B cell (primary cell): Measurements from ENCODE around the gene MMP23B. TPM values are rescaled to one million over a fixed set of nuclear protein-coding genes. Genes with fewer than 3 reads are reported as not detected.

Experiments
- ATAC-seq: fragments of 200-7000 bp; cut with Tn5 transposase; one replicate; pipeline ENCODE4 v1.10.0; 2021; ENCODE audit warnings: low read depth, mild to moderate bottlenecking, moderate number of reproducible peaks, moderate library complexity
- CTCF ChIA-PET: fragments of 350-600 bp; sonication (Branson Sonifier 250); formaldehyde crosslinking; loops from one replicate; lab custom pipeline; 2021; ENCODE audit warnings: antibody characterized with exemption, inconsistent platforms; lab: Charles Lee
- POLR2A ChIA-PET: fragments of 350-600 bp; sonication (Branson Sonifier 250); formaldehyde crosslinking; loops from one replicate; lab custom pipeline; 2021; ENCODE audit warnings: antibody characterized with exemption; lab: Charles Lee
- DNase-seq: peaks from one replicate; pipeline ENCODE4 v3.0.0; 2013
- H2AFZ ChIP-seq: 2 replicates; pipeline ENCODE4 v1.6.1; 2012; ENCODE audit warnings: mild to moderate bottlenecking, low read depth, low read length; ENCODE audit not compliant: insufficient read depth, poor library complexity, severe bottlenecking
- H3K27ac ChIP-seq, 2 donors: 1 replicate in 1 of 2; 2 replicates in 1 of 2; pipeline ENCODE4 v1.5.1; 2012 to 2013; ENCODE audit warnings: low read length in 2 of 2, mild to moderate bottlenecking in 2 of 2, moderate library complexity in 1 of 2
- H3K27me3 ChIP-seq, 4 experiments: fragments of 200-600 bp in 1 of 4; sonication (generic) in 1 of 4; replicated peaks in 1 of 4; 1 replicate in 2 of 4; 2 replicates in 2 of 4; pipeline versions ENCODE4 v1.6.1 to v1.7.0; 2013 to 2016; ENCODE audit warnings: low read length in 3 of 4, mild to moderate bottlenecking in 2 of 4, mixed read lengths in 1 of 4, moderate library complexity in 1 of 4; ENCODE audit not compliant: insufficient read depth in 4 of 4, control insufficient read depth in 3 of 4; ENCODE audit errors: control extremely low read depth in 1 of 4
- H3K36me3 ChIP-seq, 2 experiments: replicated peaks in 1 of 2; 1 replicate in 1 of 2; 2 replicates in 1 of 2; pipeline versions ENCODE4 v1.6.1 to v1.7.1; 2013; ENCODE audit warnings: low read length in 1 of 2; ENCODE audit not compliant: insufficient read depth in 2 of 2, control insufficient read depth in 1 of 2; ENCODE audit errors: control extremely low read depth in 1 of 2, extremely low read depth in 1 of 2
- H3K4me1 ChIP-seq, 2 donors: fragments of 200-600 bp in 1 of 2; sonication (generic) in 1 of 2; 1 replicate in 1 of 2; 2 replicates in 1 of 2; pipeline versions ENCODE4 v1.5.1 to v1.6.1; 2013 to 2017; ENCODE audit warnings: low read length in 2 of 2; ENCODE audit not compliant: control insufficient read depth in 2 of 2, insufficient read depth in 2 of 2
- H3K4me2 ChIP-seq: replicated peaks from 2 replicates; pipeline ENCODE3; 2012; ENCODE audit warnings: mild to moderate bottlenecking, low read depth, low read length; ENCODE audit not compliant: poor library complexity, severe bottlenecking
- H3K4me3 ChIP-seq, 5 experiments: fragments of 200-600 bp in 1 of 5; sonication (generic) in 1 of 5; 1 replicate in 3 of 5; 2 replicates in 2 of 5; pipeline versions ENCODE4 v1.5.1 to v1.7.0; 2011 to 2016; ENCODE audit warnings: low read length in 4 of 5, mild to moderate bottlenecking in 4 of 5, low read depth in 2 of 5, control low read depth in 1 of 5, moderate library complexity in 1 of 5; ENCODE audit not compliant: insufficient read depth in 1 of 5; ENCODE audit errors: control extremely low read depth in 1 of 5, extremely low read depth in 1 of 5
- H3K79me2 ChIP-seq: fragments of 200-600 bp; sonication (generic); one replicate; pipeline ENCODE4 v1.6.0; 2016; ENCODE audit warnings: low read length; ENCODE audit not compliant: control insufficient read depth, insufficient read depth
- H3K9ac ChIP-seq: fragments of 200-600 bp; sonication (generic); 2 replicates; pipeline ENCODE4 v1.6.1; 2017; ENCODE audit warnings: mild to moderate bottlenecking, low read length, moderate library complexity
- H3K9me3 ChIP-seq, 3 donors: one replicate each; pipeline versions ENCODE4 v1.6.1 to v1.7.1; 2013; ENCODE audit warnings: low read length in 2 of 3; ENCODE audit not compliant: control insufficient read depth in 2 of 3, insufficient read depth in 1 of 3; ENCODE audit errors: control extremely low read depth in 1 of 3
- H4K20me1 ChIP-seq: 2 replicates; pipeline ENCODE4 v1.6.0; 2012; ENCODE audit warnings: mild to moderate bottlenecking, low read length; ENCODE audit not compliant: insufficient read depth, control insufficient read depth, poor library complexity, severe bottlenecking
- H3K27ac Mint-ChIP-seq: one replicate; pipeline ENCODE4 v1.8.0; 2021; ENCODE audit warnings: mixed read lengths
- H3K27me3 Mint-ChIP-seq: one replicate; pipeline ENCODE4 v1.8.0; 2021; ENCODE audit warnings: mixed read lengths
- H3K4me1 Mint-ChIP-seq: one replicate; pipeline ENCODE4 v1.8.0; 2021; ENCODE audit warnings: mixed read lengths
- H3K4me3 Mint-ChIP-seq: one replicate; pipeline ENCODE4 v1.8.0; 2021; ENCODE audit warnings: mixed read lengths
- H3K9me3 Mint-ChIP-seq: one replicate; pipeline ENCODE4 v1.8.0; 2022; ENCODE audit warnings: mixed read lengths; ENCODE audit not compliant: insufficient read depth
- CTCF ChIP-seq: fragments of 200-600 bp; IDR thresholded peaks from one replicate; pipeline ENCODE4 v1.8.0; 2022; ENCODE audit warnings: antibody characterized with exemption, mild to moderate bottlenecking
- EZH2 ChIP-seq: IDR thresholded peaks from 2 replicates; pipeline ENCODE4 v1.6.1; 2012; ENCODE audit warnings: borderline replicate concordance, low read depth, mild to moderate bottlenecking, moderate library complexity, low read length; ENCODE audit not compliant: insufficient read depth, poor library complexity, severe bottlenecking
- WGBS: methylation state at CpG from one replicate; pipeline ENCODE4 v1.1.5; 2013; ENCODE audit warnings: missing lambda C conversion rate; ENCODE audit not compliant: insufficient coverage; 5-methylcytosine and 5-hydroxymethylcytosine counted together
- intact Hi-C: fragments of 100-400 bp; cut with micrococcal nuclease; formaldehyde crosslinking; loops from one replicate; pipeline ENCODE4 v1.10.0; 2022
- polyA plus RNA-seq: library from polyadenylated mRNA; depleted of rRNA; stranded (reverse); fragments of >200 nt; gene quantifications from 2 replicates; pipeline ENCODE4 v1.2.3, GENCODE V29; 2012
- total RNA-seq, 2 donors: library from RNA; stranded (reverse); fragments of 120-200 nt in 1 of 2; gene quantifications; 1 replicate in 1 of 2; 2 replicates in 1 of 2; pipeline versions ENCODE4 v1.2.3 to v1.2.4, GENCODE V29; 2013 to 2022

MMP23B gene
- total and polyA plus RNA-seq, 2 donors (not counting 1 experiment from before 2014, with no cell fraction given): 1.0 to 1.7 TPM

- POLR2A ChIA-PET: no interaction called here
- no peak overlapping the region for H3K4me2 ChIP-seq
Observed at GRCh38 chr1:1627261-1627828, 4.6 kb upstream of the MMP23B start.

GRCh38 chr1:1627829-1628753 is 3.9 kb upstream of the MMP23B start:
- H3K9me3 Mint-ChIP-seq: no peaks in the 10 kb centered on the region
- WGBS: 95% methylated on average over 53 of the region's 53 CpGs
- Histone ChIP-seq H3K4me2 (peak overlapping the region; percentile 92), H3K27me3 (peaks cover 0 to 13% (median 4%) of the 10 kb centered on the region in 4 experiments), H3K79me2 (no peaks in the 10 kb centered on the region), H3K4me1 (peaks cover 15 to 21% of the 10 kb centered on the region in 2 donors), H3K9me3 (peaks cover 0 to 8% (median 0%) of the 10 kb centered on the region in 3 donors), H3K9ac (no peak overlapping the region), H3K27ac (no peak overlapping the region), H3K4me3 (no peak overlapping the region), H3K36me3 (no peaks in the 10 kb centered on the region), H2AFZ (no peak overlapping the region), H4K20me1 (no peaks in the 10 kb centered on the region)
- CTCF ChIA-PET: no interaction called here
- intact Hi-C loops: no loop called here
- TF ChIP-seq CTCF: no peak
- no peak for TF ChIP-seq EZH2
- ATAC-seq (no peak), DNase-seq (peak; percentile 39)
- POLR2A ChIA-PET: interaction anchor here (0.6 to 2.5 kb wide), 4 partner anchors 13 to 281 kb away, joined by 3 to 19 read pairs (median 4); partner anchors contain the start of genes AURKAIP1 and MIB2
- no peak overlapping the region for H3K27ac Mint-ChIP-seq
- no peak overlapping the region for H3K4me3 Mint-ChIP-seq
- H3K27me3 Mint-ChIP-seq: peaks cover 3% of the 10 kb centered on the region
- peaks cover 4% of the 10 kb centered on the region for H3K4me1 Mint-ChIP-seq

More at GRCh38 chr1:1627261-1627828, 4.6 kb upstream of the MMP23B start:
- Histone ChIP-seq H3K27ac (no peak overlapping the region), H3K9me3 (peaks cover 0 to 8% (median 0%) of the 10 kb centered on the region in 3 donors), H3K27me3 (peaks cover 0 to 13% (median 4%) of the 10 kb centered on the region in 4 experiments), H2AFZ (no peak overlapping the region), H3K9ac (no peak overlapping the region), H3K36me3 (no peaks in the 10 kb centered on the region), H3K4me3 (no peak overlapping the region), H3K79me2 (no peaks in the 10 kb centered on the region), H4K20me1 (peaks cover 3% of the 10 kb centered on the region), H3K4me1 (peaks cover 15 to 21% of the 10 kb centered on the region in 2 donors)
- peaks cover 3% of the 10 kb centered on the region for H3K27me3 Mint-ChIP-seq
- H3K9me3 Mint-ChIP-seq: no peaks in the 10 kb centered on the region
- CTCF ChIA-PET: no interaction called here
- H3K27ac Mint-ChIP-seq: no peak overlapping the region
- peaks cover 6% of the 10 kb centered on the region for H3K4me1 Mint-ChIP-seq
- TF ChIP-seq EZH2: no peak
- no peak for ATAC-seq
- H3K4me3 Mint-ChIP-seq: no peak overlapping the region
- WGBS: 83% methylated on average over 34 of the region's 37 CpGs
- intact Hi-C loops: no loop called here
- DNase-seq: peak; percentile 20
